OCI-LY7 (cell line): Measurements from ENCODE around the gene STAT5B. TPM values are rescaled to one million over a fixed set of nuclear protein-coding genes. Genes with fewer than 3 reads are reported as not detected.
A peak's percentile ranks its signal among the peaks of the same experiment; 100 is the strongest.

Experiments used
- BruUV-seq: library from RNA; stranded (reverse); fragments of 400-500 nt; replicated peaks from 2 replicates; lab custom pipeline; 2021; lab: Mats Ljungman, UMichigan
- CTCF ChIA-PET: fragments of 300-600 bp; sonication (Branson Sonifier 250); formaldehyde crosslinking; loops from one replicate; lab custom pipeline; 2022; ENCODE audit warnings: antibody characterized with exemption; ENCODE audit not compliant: unreplicated experiment; lab: Charles Lee
- POLR2A ChIA-PET: fragments of 300-600 bp; sonication (Branson Sonifier 250); formaldehyde crosslinking; loops from one replicate; lab custom pipeline; 2022; ENCODE audit warnings: antibody characterized with exemption; lab: Charles Lee
- DNase-seq: peaks from one replicate; pipeline ENCODE4 v3.0.0-alpha.2; 2015; ENCODE audit warnings: low spot score
- H2AFZ ChIP-seq: fragments of 200-600 bp; sonication (generic), shearing (Covaris generic); 2 replicates; pipeline ENCODE4 v1.6.1; 2014; ENCODE audit warnings: mild to moderate bottlenecking, antibody characterized with exemption, low read length, moderate library complexity
- H3K27ac ChIP-seq: fragments of 200-600 bp; sonication (generic); 2 replicates; pipeline ENCODE4 v1.5.1; 2014; ENCODE audit warnings: mixed run types, low read depth, mild to moderate bottlenecking, moderate library complexity, low read length, inconsistent platforms; ENCODE audit not compliant: poor library complexity, severe bottlenecking
- H3K36me3 ChIP-seq: fragments of 200-600 bp; sonication (generic); 2 replicates; pipeline ENCODE4 v1.6.1; 2014; ENCODE audit warnings: mild to moderate bottlenecking, antibody characterized with exemption, low read length, moderate library complexity, mixed read lengths; ENCODE audit not compliant: insufficient read depth
- H3K4me1 ChIP-seq: fragments of 200-600 bp; sonication (generic); 2 replicates; pipeline ENCODE4 v1.5.1; 2014; ENCODE audit warnings: mild to moderate bottlenecking, low read length; ENCODE audit not compliant: insufficient read depth, poor library complexity, severe bottlenecking
- H3K4me2 ChIP-seq: fragments of 200-600 bp; sonication (generic); 2 replicates; pipeline ENCODE4 v1.6.1; 2014; ENCODE audit warnings: mild to moderate bottlenecking, low read length
- H3K4me3 ChIP-seq: fragments of 200-600 bp; sonication (generic); 2 replicates; pipeline ENCODE4 v1.5.1; 2014; ENCODE audit warnings: mild to moderate bottlenecking, low read depth, low read length; ENCODE audit not compliant: poor library complexity, severe bottlenecking
- H3K79me2 ChIP-seq: fragments of 200-600 bp; sonication (generic); 2 replicates; pipeline ENCODE4 v1.6.1; 2016; ENCODE audit warnings: low read depth, mild to moderate bottlenecking, low read length, moderate library complexity, mixed read lengths; ENCODE audit not compliant: insufficient read depth
- H3K9me2 ChIP-seq: fragments of 200-600 bp; sonication (generic); 2 replicates; pipeline ENCODE4 v1.6.1; 2016; ENCODE audit warnings: mild to moderate bottlenecking, low read length, mixed read lengths; ENCODE audit not compliant: insufficient read depth
- H3K9me3 ChIP-seq: fragments of 200-600 bp; sonication (generic); 2 replicates; pipeline ENCODE4 v1.6.1; 2014; ENCODE audit warnings: mild to moderate bottlenecking, mixed run types, low read length, mixed read lengths
- H4K20me1 ChIP-seq: fragments of 200-600 bp; sonication (generic); 2 replicates; pipeline ENCODE4 v1.6.1; 2014; ENCODE audit warnings: mild to moderate bottlenecking, antibody characterized with exemption, low read length, moderate library complexity, mixed read lengths; ENCODE audit not compliant: insufficient read depth
- CTCF ChIP-seq: fragments of 200-600 bp; sonication (generic); conservative IDR thresholded peaks from 2 replicates; pipeline ENCODE4 v1.5.1; 2014; ENCODE audit warnings: mild to moderate bottlenecking, antibody characterized with exemption, low read length, moderate library complexity, mixed read lengths
- EZH2phosphoT487 ChIP-seq: fragments of 200-600 bp; sonication (generic); IDR thresholded peaks from 2 replicates; pipeline ENCODE4 v1.6.1; 2018; ENCODE audit warnings: low read depth, borderline replicate concordance, mild to moderate bottlenecking, mixed run types, antibody characterized with exemption, low read length, moderate library complexity, mixed read lengths
- intact Hi-C: fragments of 100-400 bp; cut with micrococcal nuclease; formaldehyde crosslinking; loops from one replicate; pipeline ENCODE4 v1.10.0; 2022; ENCODE audit not compliant: unreplicated experiment
- total RNA-seq, 2 experiments: library from RNA; depleted of rRNA in 1 of 2; stranded (reverse); fragments of >200 nt in 1 of 2; shearing (Covaris generic) in 1 of 2; gene quantifications; 2 replicates each; pipeline ENCODE4 v1.2.3, GENCODE V29; 2014 to 2022

The STAT5B gene
- total RNA-seq, 2 experiments from 2014 or later, result 33.3 to 46.7 TPM

GRCh38 chr17:42313389-42313772 is 37.2 kb upstream of the STAT5B start:
- no peaks in the 10 kb centered on the region for H3K79me2 ChIP-seq
- POLR2A ChIA-PET, result interaction anchor here (0.6 to 1.2 kb wide), 3 partner anchors 39 to 86 kb away, joined by 3 to 4 read pairs (median 3); partner anchors contain the start of gene STAT3
- CTCF ChIA-PET, result interaction anchor here (0.5 kb wide), 1 partner anchor 205 kb away, joined by 11 read pairs; no protein-coding TSS in a partner anchor
- no peak overlapping the region for H2AFZ ChIP-seq
- H3K4me3 ChIP-seq, result no peak overlapping the region
- intact Hi-C loops, result no loop called here
- no peak overlapping the region for H3K4me2 ChIP-seq
- H4K20me1 ChIP-seq, result no peaks in the 10 kb centered on the region
- TF ChIP-seq CTCF, result no peak
- TF ChIP-seq EZH2phosphoT487, result no peak
- H3K9me3 ChIP-seq, result no peaks in the 10 kb centered on the region
- no peak overlapping the region for H3K27ac ChIP-seq
- no peaks in the 10 kb centered on the region for H3K9me2 ChIP-seq
- peaks cover 34% of the 10 kb centered on the region for H3K4me1 ChIP-seq
- DNase-seq, result no peak
- no peaks in the 10 kb centered on the region for H3K36me3 ChIP-seq
- TSS peak; percentile 55 for BruUV-seq

GRCh38 chr17:42312285-42313130 is 36.3 kb upstream of the STAT5B start:
- no peaks in the 10 kb centered on the region for H3K36me3 ChIP-seq
- ChIA-PET POLR2A (interaction anchor here (0.6 to 1.2 kb wide), 3 partner anchors 38 to 84 kb away, joined by 3 to 4 read pairs (median 4); partner anchors contain the start of gene STAT3), CTCF (interaction anchor here (0.5 kb wide), 1 partner anchor 205 kb away, joined by 11 read pairs; no protein-coding TSS in a partner anchor)
- peak; percentile 78 for DNase-seq
- H3K4me1 ChIP-seq, result peaks cover 34% of the 10 kb centered on the region
- intact Hi-C loops, result no loop called here
- H4K20me1 ChIP-seq, result no peaks in the 10 kb centered on the region
- no peaks in the 10 kb centered on the region for H3K9me2 ChIP-seq
- peak overlapping the region; percentile 60 for H3K4me2 ChIP-seq
- TF ChIP-seq CTCF, result peak; percentile 83
- TF ChIP-seq EZH2phosphoT487, result no peak
- BruUV-seq, result no TSS peak
- H3K27ac ChIP-seq, result no peak overlapping the region
- H3K9me3 ChIP-seq, result no peaks in the 10 kb centered on the region
- H3K4me3 ChIP-seq, result peak overlapping the region; percentile 46
- no peaks in the 10 kb centered on the region for H3K79me2 ChIP-seq
- no peak overlapping the region for H2AFZ ChIP-seq

- intact Hi-C loops, result no loop called here
- Histone ChIP-seq H3K79me2 (no peaks in the 10 kb centered on the region), H4K20me1 (no peaks in the 10 kb centered on the region), H3K27ac (no peak overlapping the region), H3K4me3 (no peak overlapping the region), H3K36me3 (no peaks in the 10 kb centered on the region), H3K4me1 (peaks cover 34% of the 10 kb centered on the region), H3K4me2 (peak overlapping the region; percentile 60), H3K9me3 (no peaks in the 10 kb centered on the region), H3K9me2 (no peaks in the 10 kb centered on the region), H2AFZ (no peak overlapping the region)
- no peak for DNase-seq
- ChIA-PET CTCF (no interaction called here), POLR2A (no interaction called here)
- TF ChIP-seq EZH2phosphoT487, result no peak
- TF ChIP-seq CTCF, result no peak
- no TSS peak for BruUV-seq
Observed at GRCh38 chr17:42312035-42312284, 35.8 kb upstream of the STAT5B start.
